Measurements from ENCODE around the gene BLM.

Gene BLM

DNA sequence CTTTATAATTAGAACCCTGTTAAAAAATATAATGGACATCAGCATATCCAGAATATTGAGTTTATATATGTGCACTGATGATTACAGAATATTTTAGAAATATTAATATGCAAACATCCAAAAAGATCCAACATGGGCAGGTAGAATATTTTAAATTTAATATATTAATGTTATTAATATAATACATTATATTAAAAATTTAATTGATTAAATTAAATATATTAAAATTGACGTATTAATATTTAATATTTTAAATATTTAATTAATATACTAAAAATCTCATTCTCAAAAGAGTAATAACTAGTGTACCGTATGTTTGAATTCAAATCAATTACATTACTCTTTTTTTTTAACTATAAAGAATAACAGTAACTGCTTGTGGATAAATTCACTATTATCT is 77.4 kb downstream of the BLM start:
- no peak for DNase-seq

- DNase-seq, result no peak
These were observed 82.6 kb downstream of the BLM start for GRCh38 chr15:90799639-90800170.

DNA sequence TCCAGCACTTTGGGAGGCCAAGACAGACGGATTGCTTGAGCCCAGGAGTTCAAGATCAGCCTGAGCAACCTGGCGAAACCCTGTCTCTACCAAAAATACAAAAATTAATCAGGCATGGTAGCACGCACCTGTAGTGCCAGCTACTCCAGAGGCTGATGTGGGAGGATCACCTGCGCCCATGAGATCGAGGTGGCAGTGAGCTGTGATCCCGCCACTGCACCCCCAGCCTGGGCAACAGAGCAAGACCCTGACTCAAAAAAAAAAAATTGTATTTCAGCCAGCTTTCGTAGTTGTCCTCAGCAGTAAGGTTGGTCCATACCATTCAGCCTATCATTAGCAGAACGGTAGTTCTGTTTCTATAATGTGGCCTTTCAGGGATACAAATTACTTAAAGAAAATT is 84.7 kb downstream of the BLM start:
- DNase-seq, result no peak

GRCh38 chr15:90807074-90807785 is 90.1 kb downstream of the BLM start:
- DNase-seq, result no peak

DNA sequence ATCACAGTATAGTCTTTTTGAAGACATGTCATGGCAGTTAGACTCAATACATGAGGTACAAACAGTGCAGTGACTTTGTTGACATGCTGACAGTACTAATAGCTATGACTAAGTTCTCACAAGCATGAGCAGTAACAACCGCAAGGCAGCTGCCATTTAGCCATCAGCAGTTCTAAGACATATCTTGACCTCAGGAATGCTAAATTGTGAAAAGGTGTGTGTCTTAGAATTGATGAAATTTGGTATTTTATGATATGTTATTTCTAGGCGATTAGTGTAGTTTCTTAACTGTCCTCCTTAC is 90.6 kb downstream of the BLM start:
- no peak for DNase-seq

GRCh38 chr15:90808517-90809235 is 91.5 kb downstream of the BLM start:
- DNase-seq, result no peak

DNA sequence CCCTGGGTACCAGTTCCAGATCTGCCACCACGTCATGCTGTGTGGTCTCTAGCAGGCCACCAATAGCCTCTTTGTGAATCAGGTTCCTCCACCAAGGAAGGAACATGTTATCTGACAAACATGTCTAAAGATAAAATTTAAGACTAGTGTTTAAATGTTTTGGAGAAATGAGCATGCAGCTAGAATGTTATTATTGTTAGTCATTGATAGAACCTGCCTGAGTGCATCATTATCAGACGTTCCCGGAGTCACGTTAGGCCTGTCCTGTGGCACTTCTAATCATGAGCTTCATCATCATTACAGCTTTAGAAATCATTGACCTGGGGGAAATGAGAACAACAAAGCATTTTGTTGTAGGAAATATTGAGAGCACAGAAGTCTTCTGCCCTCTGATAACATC is 92.4 kb downstream of the BLM start:
- no peak for DNase-seq

- no peak for DNase-seq
These were observed 93.2 kb downstream of the BLM start for GRCh38 chr15:90810354-90810753.

DNA sequence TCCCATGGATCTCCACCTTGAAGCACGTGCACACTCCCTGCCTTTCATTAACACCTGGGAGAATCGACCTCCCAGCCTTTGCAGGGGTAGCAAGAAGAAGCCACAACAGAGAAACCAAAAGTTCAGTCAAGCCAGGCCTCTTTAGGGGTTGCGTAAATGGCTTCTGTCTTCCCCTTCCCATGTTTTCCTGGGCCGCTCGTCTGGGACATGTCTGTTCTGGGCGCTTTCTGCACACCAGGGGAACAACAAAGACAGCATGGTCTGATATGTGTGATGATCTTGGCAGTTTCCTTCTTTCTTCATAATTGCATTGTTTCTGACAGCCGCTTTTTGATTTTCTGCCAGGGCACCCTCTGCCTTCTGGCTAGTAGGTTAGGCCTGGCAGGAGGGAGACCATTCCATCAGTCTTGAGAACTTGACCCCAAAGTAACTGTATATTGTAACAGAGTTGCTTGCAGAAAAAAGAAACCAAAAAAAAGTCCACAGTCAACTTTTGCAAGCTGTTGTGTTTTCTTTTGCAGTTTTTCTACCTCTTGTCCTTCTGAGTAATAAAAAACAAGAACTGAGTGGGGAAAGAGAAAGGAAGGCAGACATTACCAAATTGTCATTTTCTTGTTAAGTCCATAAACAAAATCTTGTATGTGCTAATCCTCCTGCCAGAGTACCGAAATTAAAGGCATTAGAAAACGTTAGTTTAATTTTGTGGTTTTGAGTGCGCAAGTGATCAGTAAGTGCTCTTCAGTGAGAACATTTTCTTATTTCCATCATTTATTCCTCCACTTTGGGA is 95.2 kb downstream of the BLM start:
- DNase-seq, result no peak

GRCh38 chr15:90812958-90813265 is 95.8 kb downstream of the BLM start:
- no peak for DNase-seq

DNA sequence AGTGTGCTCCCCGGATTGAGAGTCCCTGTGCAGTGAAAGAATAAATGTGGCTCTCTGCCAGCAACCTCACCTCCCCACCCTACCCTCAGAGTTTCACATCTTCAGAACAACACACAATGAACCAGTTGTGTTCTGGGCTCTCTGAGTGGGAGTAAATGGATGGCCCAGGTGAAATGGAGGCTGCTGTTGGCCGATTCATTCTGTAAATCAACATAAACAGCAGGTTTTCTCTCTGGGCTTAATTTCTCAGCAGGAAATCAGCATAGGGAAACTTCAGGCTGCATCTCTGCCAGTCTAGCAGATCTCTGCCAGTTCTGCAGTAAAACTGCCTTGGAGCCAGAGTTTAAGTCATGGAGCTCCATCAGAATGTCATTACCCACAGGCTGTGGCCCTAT is 96.6 kb downstream of the BLM start:
- DNase-seq, result no peak

- DNase-seq, result no peak
These were observed 97.2 kb downstream of the BLM start for GRCh38 chr15:90814191-90814821.

- DNase-seq, result peak; percentile 22 to 46
These were observed 99.4 kb downstream of the BLM start for GRCh38 chr15:90816401-90817116.

- no peak for DNase-seq
These were observed 100.2 kb downstream of the BLM start for GRCh38 chr15:90817117-90818057.

DNA sequence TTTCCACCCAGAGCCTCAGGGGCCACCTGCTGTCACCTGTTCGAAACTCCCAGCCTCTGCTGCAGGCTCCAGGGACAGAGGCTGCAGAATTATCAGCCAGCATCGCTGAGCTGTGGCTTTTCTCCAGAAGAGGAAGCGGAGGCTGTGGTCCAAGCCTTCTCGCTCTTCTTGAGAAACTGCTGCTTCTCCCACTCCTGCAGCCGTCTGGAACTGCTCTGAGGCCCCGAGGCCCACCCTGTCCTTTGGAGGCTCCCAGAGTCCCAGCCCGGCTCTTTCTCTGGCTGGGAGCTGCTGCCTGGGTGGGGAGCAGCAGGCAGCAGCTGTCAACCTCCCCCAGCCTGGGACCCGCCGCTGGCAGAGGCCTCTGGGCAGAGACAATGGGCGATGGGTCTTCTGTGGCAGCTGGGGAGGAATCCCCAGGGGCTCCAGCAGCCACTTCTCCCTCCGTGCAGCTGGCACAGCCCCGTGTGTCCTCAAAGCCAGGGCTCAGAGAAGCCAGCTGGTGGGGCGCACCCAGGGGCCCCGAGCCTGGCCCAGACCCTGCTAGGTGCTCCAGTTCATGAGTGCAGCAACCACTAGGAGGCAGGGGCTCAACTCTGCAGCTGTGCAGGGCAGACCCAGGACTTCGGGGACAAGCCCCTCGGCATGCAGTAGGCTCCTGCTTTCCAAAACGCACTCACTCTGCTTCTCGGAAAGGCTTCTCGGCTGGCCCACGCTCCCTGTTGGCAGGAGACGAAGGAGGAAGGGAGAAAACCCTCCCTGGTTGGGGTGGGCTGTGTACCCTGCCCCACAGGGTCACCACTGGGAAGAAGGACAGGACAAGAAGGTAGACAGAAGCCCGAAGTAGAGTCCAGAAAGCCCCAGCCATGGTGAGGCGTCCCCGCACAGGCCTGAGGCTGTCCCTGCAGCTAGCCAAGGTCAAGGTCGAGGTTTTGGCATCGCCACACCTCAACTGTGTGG is 101.4 kb downstream of the BLM start:
- DNase-seq, result peak; percentile 37 to 75

DNA sequence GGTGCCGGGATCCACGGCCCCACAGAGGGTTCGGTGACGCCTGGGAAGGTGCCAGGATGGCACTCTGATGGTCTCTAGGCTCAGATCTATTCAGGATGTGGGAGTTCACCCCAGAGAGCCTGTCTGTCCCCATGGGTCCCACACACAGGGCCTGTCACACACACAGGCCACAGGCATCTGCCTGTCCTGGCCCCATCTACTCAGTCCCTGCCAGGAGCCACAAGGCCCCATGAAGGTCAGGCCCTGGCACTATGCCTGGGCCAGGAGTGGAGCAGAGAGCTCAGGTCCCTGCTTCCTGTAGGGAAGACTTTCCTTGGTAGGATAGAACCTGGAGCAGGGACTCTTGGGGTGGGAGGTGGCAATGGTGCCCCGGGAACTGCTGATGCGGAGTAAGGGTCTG is 102.2 kb downstream of the BLM start:
- DNase-seq, result no peak

DNA sequence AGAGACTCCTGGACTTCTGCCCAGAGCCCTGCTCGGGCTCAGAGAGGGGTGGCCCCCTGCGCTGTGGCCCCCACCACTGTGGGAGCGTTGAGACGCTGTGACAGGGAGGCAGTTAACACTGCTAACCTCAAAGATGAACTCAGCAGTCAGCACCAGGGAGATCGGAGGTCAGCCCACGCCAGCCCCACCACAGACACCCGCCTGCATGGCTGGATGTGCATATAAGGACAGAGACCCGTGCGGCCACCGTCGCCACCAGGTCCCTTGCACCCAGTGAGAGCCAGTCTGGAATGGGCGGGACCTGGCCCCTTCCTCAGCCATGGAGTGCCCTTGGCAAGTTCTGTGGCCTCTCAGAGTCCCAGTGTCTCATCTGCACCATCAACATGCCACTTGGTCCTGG is 102.7 kb downstream of the BLM start:
- no peak for DNase-seq

- no peak for DNase-seq
These were observed 103.3 kb downstream of the BLM start for GRCh38 chr15:90820481-90820880.

DNA sequence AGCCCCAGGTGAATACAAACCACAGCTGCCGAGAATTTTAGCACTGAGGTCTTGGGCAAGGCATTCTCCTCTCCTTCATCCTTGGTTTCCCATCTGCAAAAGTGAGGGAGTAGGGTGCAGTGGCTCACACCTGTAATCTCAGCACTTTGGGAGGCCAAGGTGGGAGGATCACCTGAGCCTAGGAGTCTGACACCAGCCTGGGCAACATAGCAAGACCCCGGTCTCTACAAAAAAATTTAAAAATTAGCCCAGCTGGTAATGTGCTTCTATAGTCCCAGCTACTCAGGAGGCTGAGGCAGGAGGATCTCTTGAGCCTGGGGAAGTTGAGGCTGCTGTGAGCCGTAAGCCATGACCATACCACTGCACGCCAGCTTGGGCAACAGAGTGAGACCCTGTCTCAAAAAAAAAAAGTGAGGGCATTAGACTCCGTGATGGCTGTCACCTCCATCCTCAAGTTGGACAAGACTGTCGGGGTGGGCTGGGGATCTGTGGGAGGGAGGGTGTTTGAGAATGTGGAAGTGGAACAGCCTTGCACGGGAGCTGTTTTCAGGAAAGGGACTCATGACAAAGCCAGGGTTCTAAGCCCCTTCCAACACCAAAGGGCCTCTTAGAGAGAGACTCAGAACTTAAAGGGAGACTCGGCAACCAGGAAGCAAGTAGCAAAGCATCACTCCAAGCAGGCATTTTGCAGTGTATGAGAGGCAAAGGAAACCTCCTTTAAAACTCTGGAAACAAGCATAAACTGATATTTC is 105.2 kb downstream of the BLM start:
- DNase-seq, result no peak

All from CD4-positive, alpha-beta T cell treated with Interleukin-4 for 1 hour (primary cell).